GM12874 (cell line): ENCODE data around the gene CLDN20.

Experiments used
- TF ChIP-seq, protein P1 (sequence below): IDR thresholded peaks from 2 replicates; pipeline ENCODE4 v1.5.1; 2011; ENCODE audit warnings: low read depth, mild to moderate bottlenecking, control low read depth, low read length, moderate library complexity; ENCODE audit not compliant: insufficient read depth

Gene CLDN20

DNA sequence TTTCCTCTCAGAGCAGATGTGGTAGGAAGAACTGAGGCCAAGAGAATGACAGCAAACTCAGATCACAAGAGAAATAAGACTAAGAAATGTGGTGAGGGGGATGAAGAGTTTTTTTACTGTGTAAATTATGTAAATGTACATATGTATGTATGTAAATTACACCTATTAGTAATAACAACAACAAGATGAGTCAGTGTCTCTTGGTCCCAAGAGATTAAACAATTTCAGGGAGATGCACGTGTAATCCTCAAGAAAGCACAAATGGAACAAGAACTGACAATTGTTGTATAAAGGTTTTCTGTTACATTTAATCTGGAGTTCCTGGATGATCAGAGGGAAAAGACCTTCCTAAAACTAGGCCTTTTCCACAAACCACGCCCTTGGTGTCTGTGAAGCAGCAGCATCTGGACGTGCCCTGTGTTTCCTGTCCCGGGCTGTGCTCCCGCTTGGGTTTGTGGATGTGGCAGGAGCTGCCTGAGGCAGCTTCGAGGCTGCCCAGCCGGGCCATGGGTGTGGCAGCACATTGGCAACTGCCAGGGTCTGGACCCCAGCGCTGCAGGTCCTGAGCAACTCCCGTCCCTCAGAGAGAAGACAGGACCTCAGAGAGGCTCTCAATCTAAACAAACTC is 994 bp downstream of the CLDN20 start:
- TF ChIP-seq, protein P1, sequence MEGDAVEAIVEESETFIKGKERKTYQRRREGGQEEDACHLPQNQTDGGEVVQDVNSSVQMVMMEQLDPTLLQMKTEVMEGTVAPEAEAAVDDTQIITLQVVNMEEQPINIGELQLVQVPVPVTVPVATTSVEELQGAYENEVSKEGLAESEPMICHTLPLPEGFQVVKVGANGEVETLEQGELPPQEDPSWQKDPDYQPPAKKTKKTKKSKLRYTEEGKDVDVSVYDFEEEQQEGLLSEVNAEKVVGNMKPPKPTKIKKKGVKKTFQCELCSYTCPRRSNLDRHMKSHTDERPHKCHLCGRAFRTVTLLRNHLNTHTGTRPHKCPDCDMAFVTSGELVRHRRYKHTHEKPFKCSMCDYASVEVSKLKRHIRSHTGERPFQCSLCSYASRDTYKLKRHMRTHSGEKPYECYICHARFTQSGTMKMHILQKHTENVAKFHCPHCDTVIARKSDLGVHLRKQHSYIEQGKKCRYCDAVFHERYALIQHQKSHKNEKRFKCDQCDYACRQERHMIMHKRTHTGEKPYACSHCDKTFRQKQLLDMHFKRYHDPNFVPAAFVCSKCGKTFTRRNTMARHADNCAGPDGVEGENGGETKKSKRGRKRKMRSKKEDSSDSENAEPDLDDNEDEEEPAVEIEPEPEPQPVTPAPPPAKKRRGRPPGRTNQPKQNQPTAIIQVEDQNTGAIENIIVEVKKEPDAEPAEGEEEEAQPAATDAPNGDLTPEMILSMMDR: no peak

DNA sequence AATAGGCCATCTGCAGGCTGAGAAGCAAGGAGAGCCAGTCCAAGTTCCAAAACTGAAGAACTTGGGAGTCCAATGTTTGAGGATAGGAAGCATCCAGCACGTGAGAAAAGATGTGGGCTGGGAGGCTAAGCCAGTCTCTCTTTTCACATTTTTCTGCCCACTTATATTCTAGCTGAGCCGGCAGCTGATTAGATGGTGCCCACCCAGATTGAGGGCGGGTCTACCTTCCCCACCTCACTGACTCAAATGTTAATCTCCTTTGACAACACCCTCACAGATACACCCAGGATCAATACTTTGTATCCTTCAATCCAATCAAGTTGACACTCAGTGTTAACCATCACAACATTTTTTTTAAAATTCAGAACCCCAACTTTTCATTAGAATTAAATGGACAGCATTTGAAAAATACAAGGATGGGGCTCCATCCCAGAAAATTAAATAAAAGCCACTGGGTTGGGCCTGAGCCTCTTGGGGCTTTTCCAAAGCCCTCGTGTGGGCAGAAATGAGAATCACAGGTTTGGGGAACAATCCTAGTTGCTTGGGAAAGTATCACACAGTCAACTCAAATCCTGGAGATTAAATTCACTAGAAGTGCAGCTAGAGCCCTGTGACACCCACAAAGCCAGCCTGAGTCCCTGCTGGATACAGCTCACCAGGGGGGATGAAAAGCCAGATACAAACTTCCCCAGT is 2.2 kb downstream of the CLDN20 start:
- TF ChIP-seq, protein P1: no peak

DNA sequence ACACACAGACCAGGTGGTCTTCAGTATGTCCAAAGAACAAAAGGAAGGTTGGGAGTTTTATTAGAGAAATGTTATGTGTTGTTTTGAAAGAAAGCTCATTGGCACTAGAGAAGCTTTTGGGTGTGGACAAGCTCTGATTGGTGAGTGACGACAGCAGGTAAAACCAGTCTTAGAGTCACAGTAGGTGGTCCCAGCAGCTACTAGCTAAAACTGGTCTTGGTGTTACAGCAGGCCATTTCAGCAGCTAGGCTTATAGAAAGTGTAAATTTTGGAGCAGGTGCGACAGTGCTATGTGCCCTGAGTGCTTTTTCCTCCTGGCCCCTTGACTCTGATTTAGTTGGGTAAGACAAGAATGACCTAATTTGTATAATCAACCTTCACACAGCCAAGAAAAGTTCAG is 3.6 kb downstream of the CLDN20 start:
- TF ChIP-seq, protein P1: no peak

DNA sequence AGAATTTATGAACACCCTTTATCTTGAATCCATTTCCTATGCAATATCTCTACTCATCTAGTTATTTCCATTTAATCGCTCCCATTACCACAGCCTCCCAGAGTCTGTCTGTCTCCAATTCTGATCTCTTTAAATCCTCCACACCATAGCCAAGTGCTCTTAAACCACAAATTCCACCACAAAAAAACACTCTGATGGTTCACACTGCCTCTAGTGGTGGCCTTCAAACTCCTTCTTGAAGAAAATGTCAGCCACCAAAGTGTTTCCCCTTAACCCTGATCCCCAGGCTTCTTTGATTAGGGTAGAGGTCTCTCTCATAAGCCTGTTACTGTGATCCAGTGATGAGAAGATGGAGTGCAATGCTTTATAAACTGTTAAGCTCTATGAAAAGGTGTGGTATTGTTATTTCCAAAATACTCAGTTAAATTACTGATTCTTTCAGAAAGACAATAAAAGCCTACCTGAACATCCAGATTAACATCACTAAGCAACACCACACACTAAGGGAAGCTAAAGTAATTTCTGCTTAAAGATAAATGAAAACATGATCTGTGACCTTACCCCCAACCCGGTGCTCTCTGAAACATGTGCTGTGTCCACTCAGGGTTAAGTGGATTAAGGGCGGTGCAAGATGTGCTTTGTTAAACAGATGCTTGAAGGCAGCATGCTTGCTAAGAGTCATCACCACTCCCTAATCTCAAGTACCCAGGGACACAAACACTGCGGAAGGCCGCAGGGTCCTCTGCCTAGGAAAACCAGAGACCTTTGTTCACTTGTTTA is 4.5 kb downstream of the CLDN20 start:
- TF ChIP-seq, protein P1: peak; percentile 48; the same call in 1 of the 2 replicates

DNA sequence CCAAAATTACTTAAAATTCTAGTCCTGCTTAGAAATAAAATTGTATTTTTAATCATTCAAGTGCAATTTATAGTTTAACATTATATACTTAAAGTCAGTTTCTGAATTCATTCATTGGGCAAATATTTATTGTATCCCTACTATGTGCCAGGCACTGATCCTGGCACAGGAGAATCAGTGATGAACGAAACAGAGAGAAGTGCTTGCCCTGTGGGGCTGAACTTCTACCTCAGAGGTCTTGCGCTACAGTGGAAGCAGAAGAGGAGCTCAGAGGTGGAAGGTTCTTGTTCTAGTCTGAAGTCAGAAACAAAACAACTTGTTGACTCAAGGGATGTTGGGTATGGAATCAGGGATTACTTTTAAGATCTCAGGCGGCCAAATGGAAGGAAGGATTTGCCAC is 6.0 kb downstream of the CLDN20 start:
- TF ChIP-seq, protein P1: no peak

DNA sequence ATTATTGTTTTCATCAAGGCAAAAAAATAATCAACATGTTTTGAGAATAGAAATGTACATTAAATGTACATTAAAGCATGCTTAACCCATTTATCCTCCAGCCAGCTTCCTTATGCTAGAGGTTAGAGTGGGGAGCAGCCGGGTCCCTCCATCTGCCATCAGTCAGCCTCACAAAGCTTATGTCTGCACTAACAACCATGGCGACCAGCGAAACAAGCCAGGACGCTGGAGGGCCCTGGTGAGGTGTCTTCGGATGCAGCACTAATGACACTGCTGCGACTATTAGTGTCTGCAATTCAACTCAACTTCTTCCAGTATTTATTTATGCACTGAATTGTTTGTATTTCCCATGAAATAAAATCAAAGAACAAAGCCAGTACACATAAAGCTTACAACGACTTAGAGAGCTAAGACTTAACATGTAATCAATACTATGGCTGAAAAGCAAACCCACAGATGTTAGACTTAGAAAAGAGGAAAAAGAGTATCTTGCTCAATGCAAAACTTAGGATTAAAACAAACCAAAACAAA is 6.8 kb downstream of the CLDN20 start:
- TF ChIP-seq, protein P1: no peak

DNA sequence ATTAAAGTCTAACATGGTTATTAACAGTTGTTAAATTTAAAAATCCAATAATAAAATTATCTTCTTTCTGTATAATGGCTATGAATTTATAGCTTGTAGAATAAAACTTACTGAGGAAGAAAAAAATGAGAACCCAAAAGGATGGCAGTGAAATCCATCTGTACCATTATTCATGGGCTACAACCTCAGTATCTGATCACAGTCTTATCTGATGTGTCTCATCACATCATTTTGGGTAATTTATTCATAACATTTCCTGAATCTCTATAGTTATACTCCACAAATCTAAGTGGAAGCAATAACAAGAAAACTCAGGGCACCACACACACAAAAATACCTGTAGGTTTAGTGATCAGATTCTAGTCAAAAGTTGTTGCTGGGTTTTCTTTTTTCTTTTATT is 7.3 kb downstream of the CLDN20 start:
- TF ChIP-seq, protein P1: no peak
